Measurements from ENCODE around the gene BZW2.

DNA sequence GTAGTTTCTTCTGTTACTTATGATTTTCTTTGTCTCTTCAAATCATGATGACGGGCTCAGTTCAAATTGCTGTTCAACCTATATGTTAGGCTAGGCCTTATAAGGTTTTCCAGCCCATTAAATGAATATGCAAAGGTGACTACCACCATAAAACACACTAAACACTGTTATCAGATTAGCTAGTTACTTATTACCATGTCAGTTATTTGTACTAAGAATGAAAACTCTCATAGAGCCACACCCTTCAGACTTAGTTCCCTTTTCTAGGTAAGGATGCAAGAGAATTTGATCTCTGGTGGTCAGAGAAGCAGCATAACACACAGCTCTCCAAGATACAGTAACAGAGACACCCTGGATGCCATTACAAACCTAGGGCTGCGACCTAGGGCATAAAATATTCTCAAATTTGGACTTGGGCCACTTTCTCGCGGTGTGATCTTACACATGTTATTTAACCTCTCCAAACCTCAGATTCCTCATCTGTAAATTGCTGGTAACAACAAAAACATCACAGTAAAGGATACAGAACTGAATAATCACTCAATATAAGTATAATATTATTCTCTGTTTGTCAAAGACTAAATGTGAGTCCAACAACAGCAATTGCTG, 36.0 kb upstream of the BZW2 start:
- TF ChIP-seq, protein P1, sequence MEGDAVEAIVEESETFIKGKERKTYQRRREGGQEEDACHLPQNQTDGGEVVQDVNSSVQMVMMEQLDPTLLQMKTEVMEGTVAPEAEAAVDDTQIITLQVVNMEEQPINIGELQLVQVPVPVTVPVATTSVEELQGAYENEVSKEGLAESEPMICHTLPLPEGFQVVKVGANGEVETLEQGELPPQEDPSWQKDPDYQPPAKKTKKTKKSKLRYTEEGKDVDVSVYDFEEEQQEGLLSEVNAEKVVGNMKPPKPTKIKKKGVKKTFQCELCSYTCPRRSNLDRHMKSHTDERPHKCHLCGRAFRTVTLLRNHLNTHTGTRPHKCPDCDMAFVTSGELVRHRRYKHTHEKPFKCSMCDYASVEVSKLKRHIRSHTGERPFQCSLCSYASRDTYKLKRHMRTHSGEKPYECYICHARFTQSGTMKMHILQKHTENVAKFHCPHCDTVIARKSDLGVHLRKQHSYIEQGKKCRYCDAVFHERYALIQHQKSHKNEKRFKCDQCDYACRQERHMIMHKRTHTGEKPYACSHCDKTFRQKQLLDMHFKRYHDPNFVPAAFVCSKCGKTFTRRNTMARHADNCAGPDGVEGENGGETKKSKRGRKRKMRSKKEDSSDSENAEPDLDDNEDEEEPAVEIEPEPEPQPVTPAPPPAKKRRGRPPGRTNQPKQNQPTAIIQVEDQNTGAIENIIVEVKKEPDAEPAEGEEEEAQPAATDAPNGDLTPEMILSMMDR (IDR thresholded peaks at IDR 0.05), result no peak
- no peak for TF ChIP-seq POLR2A (IDR thresholded peaks at IDR 0.05)

All from right lobe of liver (tissue), 4 donors.